ENCODE measurements around the gene NUMB. TPM values are rescaled to one million over a fixed set of nuclear protein-coding genes. Genes with fewer than 3 reads are reported as not detected.
A peak's percentile ranks its signal among the peaks of the same experiment; 100 is the strongest.

NUMB gene
- polyA plus RNA-seq, 1 donor from 2014 or later, result 11.5 TPM

DNA sequence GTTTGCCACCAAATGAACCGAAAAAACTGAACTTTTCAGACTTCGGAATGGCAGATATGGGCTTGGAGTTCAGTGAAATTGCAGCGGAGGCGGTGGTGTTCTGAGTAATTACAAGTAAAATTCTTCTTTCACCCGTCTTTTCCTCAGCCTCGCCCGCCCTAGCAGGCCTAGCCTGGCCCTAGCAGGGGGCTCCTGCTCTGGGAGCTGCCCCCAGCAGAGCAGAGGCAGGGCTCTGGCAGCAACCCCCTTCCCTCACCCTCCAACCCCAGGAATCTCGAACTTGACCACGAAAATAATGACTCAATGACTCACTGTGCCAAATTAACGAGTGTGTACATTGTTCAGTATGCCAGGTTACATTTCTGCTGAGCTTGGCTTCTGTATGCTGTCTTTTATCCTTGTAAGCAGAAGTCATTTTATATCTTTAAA lies 219.9 kb downstream of the NUMB start:
- Histone ChIP-seq H3K9me3 (ENCODE audit: low read length) (no peaks in the 10 kb centered on the region), H3F3A (ENCODE audit: insufficient read depth, low read length, poor library complexity, severe bottlenecking) (no peaks in the 10 kb centered on the region), H4K20me1 (ENCODE audit: insufficient read depth) (no peaks in the 10 kb centered on the region), H3K27ac (ENCODE audit: low read length) (no peak overlapping the region), H3K9me2 (ENCODE audit: insufficient read depth, low read length) (no peaks in the 10 kb centered on the region), H3K36me3 (ENCODE audit: insufficient read depth, low read length) (no peaks in the 10 kb centered on the region), H3K9ac (ENCODE audit: low read length) (no peak overlapping the region), H2AFZ (ENCODE audit: low read depth, low read length) (no peak overlapping the region), H3K79me2 (replicated peaks; ENCODE audit: insufficient read depth, low read length) (no peaks in the 10 kb centered on the region), H3K4me3 (ENCODE audit: low read length) (peak overlapping the region; percentile 57), H3K27me3 (ENCODE audit: insufficient read depth, low read depth, low read length) (peaks cover 47% of the 10 kb centered on the region), H3K4me2 (ENCODE audit: low read length) (no peak overlapping the region)
- TF ChIP-seq REST (IDR thresholded peaks at IDR 0.05; ENCODE audit: borderline replicate concordance), result no peak

DNA sequence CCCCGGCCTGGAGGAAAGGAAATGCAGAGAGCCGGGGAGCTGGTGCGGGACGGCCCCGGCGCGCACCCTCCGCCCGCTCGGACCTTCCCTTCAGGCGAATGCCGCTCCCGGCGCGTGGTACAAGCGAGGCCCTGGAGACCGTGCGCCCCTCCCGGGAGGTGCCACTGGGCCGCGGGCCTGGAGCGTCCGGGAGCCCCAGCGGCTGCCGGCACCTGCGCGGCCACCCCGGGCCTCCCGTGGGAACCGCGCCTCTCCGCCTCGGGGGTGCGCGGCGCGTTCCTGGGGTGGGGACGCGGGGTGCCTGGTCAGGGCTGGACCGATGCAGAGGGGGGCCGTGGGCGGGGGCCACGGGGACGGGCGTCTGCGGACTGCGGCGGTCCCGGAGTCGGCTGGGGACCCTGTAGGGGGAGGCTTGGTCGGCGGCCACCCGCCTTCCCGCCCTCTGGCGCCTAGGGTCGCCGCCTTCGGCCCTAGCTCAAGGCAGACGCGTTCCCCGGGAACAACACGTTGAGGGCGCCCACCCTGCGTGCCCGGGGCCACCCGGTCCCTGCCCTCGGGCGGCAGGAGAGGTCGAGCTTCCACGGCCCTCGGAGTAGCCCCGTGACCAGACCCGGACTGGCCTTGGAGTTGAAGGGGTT lies 220.4 kb downstream of the NUMB start:
- Histone ChIP-seq H3K36me3 (ENCODE audit: insufficient read depth, low read length) (no peaks in the 10 kb centered on the region), H3F3A (ENCODE audit: insufficient read depth, low read length, poor library complexity, severe bottlenecking) (no peaks in the 10 kb centered on the region), H3K27ac (ENCODE audit: low read length) (no peak overlapping the region), H3K4me3 (ENCODE audit: low read length) (peak overlapping the region; percentile 57), H3K4me2 (ENCODE audit: low read length) (no peak overlapping the region), H3K9ac (ENCODE audit: low read length) (no peak overlapping the region), H4K20me1 (ENCODE audit: insufficient read depth) (no peaks in the 10 kb centered on the region), H3K79me2 (replicated peaks; ENCODE audit: insufficient read depth, low read length) (no peaks in the 10 kb centered on the region), H3K9me3 (ENCODE audit: low read length) (no peaks in the 10 kb centered on the region), H2AFZ (ENCODE audit: low read depth, low read length) (no peak overlapping the region), H3K9me2 (ENCODE audit: insufficient read depth, low read length) (no peaks in the 10 kb centered on the region), H3K27me3 (ENCODE audit: insufficient read depth, low read depth, low read length) (peaks cover 47% of the 10 kb centered on the region)
- no peak for TF ChIP-seq REST (IDR thresholded peaks at IDR 0.05; ENCODE audit: borderline replicate concordance)
- no peak for TF ChIP-seq SMC3 (conservative IDR thresholded peaks at IDR 0.05; ENCODE audit: poor library complexity)
- TF ChIP-seq, protein P1, sequence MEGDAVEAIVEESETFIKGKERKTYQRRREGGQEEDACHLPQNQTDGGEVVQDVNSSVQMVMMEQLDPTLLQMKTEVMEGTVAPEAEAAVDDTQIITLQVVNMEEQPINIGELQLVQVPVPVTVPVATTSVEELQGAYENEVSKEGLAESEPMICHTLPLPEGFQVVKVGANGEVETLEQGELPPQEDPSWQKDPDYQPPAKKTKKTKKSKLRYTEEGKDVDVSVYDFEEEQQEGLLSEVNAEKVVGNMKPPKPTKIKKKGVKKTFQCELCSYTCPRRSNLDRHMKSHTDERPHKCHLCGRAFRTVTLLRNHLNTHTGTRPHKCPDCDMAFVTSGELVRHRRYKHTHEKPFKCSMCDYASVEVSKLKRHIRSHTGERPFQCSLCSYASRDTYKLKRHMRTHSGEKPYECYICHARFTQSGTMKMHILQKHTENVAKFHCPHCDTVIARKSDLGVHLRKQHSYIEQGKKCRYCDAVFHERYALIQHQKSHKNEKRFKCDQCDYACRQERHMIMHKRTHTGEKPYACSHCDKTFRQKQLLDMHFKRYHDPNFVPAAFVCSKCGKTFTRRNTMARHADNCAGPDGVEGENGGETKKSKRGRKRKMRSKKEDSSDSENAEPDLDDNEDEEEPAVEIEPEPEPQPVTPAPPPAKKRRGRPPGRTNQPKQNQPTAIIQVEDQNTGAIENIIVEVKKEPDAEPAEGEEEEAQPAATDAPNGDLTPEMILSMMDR (IDR thresholded peaks at IDR 0.05; ENCODE audit: poor library complexity, severe bottlenecking), result no peak
- TF ChIP-seq MXI1 (conservative IDR thresholded peaks at IDR 0.05; ENCODE audit: poor library complexity, severe bottlenecking), result no peak
- TF ChIP-seq POLR2AphosphoS5 (IDR thresholded peaks at IDR 0.05), result no peak
- no peak for TF ChIP-seq EP300 (conservative IDR thresholded peaks at IDR 0.05; ENCODE audit: poor library complexity, severe bottlenecking)
- no peak for TF ChIP-seq EZH2 (IDR thresholded peaks at IDR 0.05; ENCODE audit: borderline replicate concordance, insufficient read depth, low read length, poor library complexity, severe bottlenecking)
- TF ChIP-seq RAD21 (conservative IDR thresholded peaks at IDR 0.05), result no peak
- TF ChIP-seq TAF1 (IDR thresholded peaks at IDR 0.05; ENCODE audit: low read depth), result no peak
